Myocyte (in vitro differentiated cells): ENCODE data around the gene USP17L11. TPM values are rescaled to one million over a fixed set of nuclear protein-coding genes. Genes with fewer than 3 reads are reported as not detected.
"Not testable (repeated sequence)": the region's sequence is repeated elsewhere in the genome, so short reads cannot be mapped to it uniquely, and the experiment has no call there.

Experiments used
- DNase-seq: peaks from one replicate; pipeline ENCODE4 v3.0.0-alpha.2; 2012; ENCODE audit warnings: low read depth
- polyA plus RNA-seq: library from polyadenylated mRNA; unstranded; fragments of >200 nt; gene quantifications from one replicate; pipeline ENCODE4 v1.2.1, GENCODE V29; 2012; ENCODE audit warnings: missing spikeins
- total RNA-seq: library from RNA; depleted of rRNA; stranded (reverse); fragments of >200 nt; gene quantifications from 2 replicates; pipeline ENCODE4 v1.2.3, GENCODE V29; 2014

The USP17L11 gene
- not detected in 2 replicates for total RNA-seq
- polyA plus RNA-seq = not detected

GRCh38 chr4:9215105-9215504 is at the start of gene USP17L11:
Gene USP17L11 (plus strand): TSS chr4:9215405. CDS start chr4:9215405, 0 bp downstream.
- DNase-seq = not testable (repeated sequence)

- DNase-seq = not testable (repeated sequence)
These were observed 49.2 kb upstream of the USP17L11 start for GRCh38 chr4:9165990-9166389.

GRCh38 chr4:9169791-9170459 is 45.3 kb upstream of the USP17L11 start, which contains the start of gene FAM90A26:
Gene FAM90A26 (plus strand): TSS chr4:9170409. CDS start chr4:9173173, 2,764 bp downstream.
- not testable (repeated sequence) for DNase-seq

GRCh38 chr4:9210357-9210756 is 4.8 kb upstream of the USP17L11 start, which contains the start of gene USP17L10:
Gene USP17L10 (plus strand): TSS chr4:9210657. CDS start chr4:9210657, 0 bp downstream.
- DNase-seq = not testable (repeated sequence)

- not testable (repeated sequence) for DNase-seq
These were observed 504 bp upstream of the USP17L11 start for GRCh38 chr4:9214701-9215100.

- not testable (repeated sequence) for DNase-seq
These were observed 4.6 kb downstream of the USP17L11 start, which contains the start of gene USP17L12 for GRCh38 chr4:9219852-9220251. Gene USP17L12 (plus strand): TSS chr4:9220152. CDS start chr4:9220152, 0 bp downstream.

GRCh38 chr4:9224596-9224995 is 9.4 kb downstream of the USP17L11 start, which contains the start of gene USP17L13:
Gene USP17L13 (plus strand): TSS chr4:9224896. CDS start chr4:9224896, 0 bp downstream.
- not testable (repeated sequence) for DNase-seq

- not testable (repeated sequence) for DNase-seq
These were observed 15.0 kb downstream of the USP17L11 start for GRCh38 chr4:9230249-9230648.

GRCh38 chr4:9234085-9234484 is 18.9 kb downstream of the USP17L11 start, which contains the start of gene USP17L15:
Gene USP17L15 (plus strand): TSS chr4:9234385. CDS start chr4:9234385, 0 bp downstream.
- not testable (repeated sequence) for DNase-seq

- DNase-seq = not testable (repeated sequence)
These were observed 23.3 kb downstream of the USP17L11 start for GRCh38 chr4:9238461-9238860.

- not testable (repeated sequence) for DNase-seq
These were observed 28.4 kb downstream of the USP17L11 start, which contains the start of gene USP17L17 for GRCh38 chr4:9243579-9243978. Gene USP17L17 (plus strand): TSS chr4:9243879. CDS start chr4:9243879, 0 bp downstream.

GRCh38 chr4:9247953-9248680 is 32.9 kb downstream of the USP17L11 start, which contains the start of gene USP17L18:
Gene USP17L18 (plus strand): TSS chr4:9248630. CDS start chr4:9248630, 0 bp downstream.
- DNase-seq = not testable (repeated sequence)

- DNase-seq = not testable (repeated sequence)
These were observed 37.9 kb downstream of the USP17L11 start, which contains the start of gene USP17L19 for GRCh38 chr4:9253078-9253477. Gene USP17L19 (plus strand): TSS chr4:9253378. CDS start chr4:9253378, 0 bp downstream.

GRCh38 chr4:9257824-9258223 is 42.6 kb downstream of the USP17L11 start, which contains the start of gene USP17L20:
Gene USP17L20 (plus strand): TSS chr4:9258124. CDS start chr4:9258124, 0 bp downstream.
- DNase-seq = not testable (repeated sequence)

GRCh38 chr4:9262572-9262971 is 47.4 kb downstream of the USP17L11 start, which contains the start of gene USP17L21:
Gene USP17L21 (plus strand): TSS chr4:9262872. CDS start chr4:9262872, 0 bp downstream.
- DNase-seq = not testable (repeated sequence)

Other genes starting within 250 kb of the USP17L11 start
- not detected in 2 replicates for gene FAM90A26, start 45.0 kb upstream of the USP17L11 start, total RNA-seq
- gene USP17L10, start 4.7 kb upstream of the USP17L11 start, total RNA-seq = not detected in 2 replicates
- not detected in 2 replicates for gene USP17L12, start 4.7 kb downstream of the USP17L11 start, total RNA-seq
- gene USP17L13, start 9.5 kb downstream of the USP17L11 start, total RNA-seq = not detected in 2 replicates
- gene USP17L15, start 19.0 kb downstream of the USP17L11 start, total RNA-seq = not detected in 2 replicates
- not detected in 2 replicates for gene USP17L17, start 28.5 kb downstream of the USP17L11 start, total RNA-seq
- not detected in 2 replicates for gene USP17L18, start 33.2 kb downstream of the USP17L11 start, total RNA-seq
- not detected in 2 replicates for gene USP17L19, start 38.0 kb downstream of the USP17L11 start, total RNA-seq
- gene USP17L20, start 42.7 kb downstream of the USP17L11 start, total RNA-seq = not detected in 2 replicates
- not detected in 2 replicates for gene USP17L21, start 47.5 kb downstream of the USP17L11 start, total RNA-seq
- not detected in 2 replicates for gene USP17L22, start 52.2 kb downstream of the USP17L11 start, total RNA-seq
- not detected in 2 replicates for gene USP17L24, start 109.8 kb downstream of the USP17L11 start, total RNA-seq
- not detected in 2 replicates for gene USP17L25, start 114.5 kb downstream of the USP17L11 start, total RNA-seq
- not detected in 2 replicates for gene USP17L26, start 119.3 kb downstream of the USP17L11 start, total RNA-seq
- not detected in 2 replicates for gene USP17L5, start 124.0 kb downstream of the USP17L11 start, total RNA-seq
- gene USP17L27, start 128.7 kb downstream of the USP17L11 start, total RNA-seq = not detected in 2 replicates
- gene USP17L28, start 133.5 kb downstream of the USP17L11 start, total RNA-seq = not detected in 2 replicates
- not detected in 2 replicates for gene USP17L29, start 138.2 kb downstream of the USP17L11 start, total RNA-seq
- gene USP17L30, start 147.7 kb downstream of the USP17L11 start, total RNA-seq = not detected in 2 replicates
- gene DEFB131A, start 229.0 kb downstream of the USP17L11 start, total RNA-seq = not detected in 2 replicates